GM19395 (cell line): ENCODE data around the gene ERG.

Experiments
- ATAC-seq: cut with Tn5 transposase; IDR thresholded peaks from one replicate; pipeline ENCODE4 v1.9.1; 2021; ENCODE audit warnings: mild to moderate bottlenecking, moderate library complexity; ENCODE audit not compliant: unreplicated experiment

ERG gene

DNA sequence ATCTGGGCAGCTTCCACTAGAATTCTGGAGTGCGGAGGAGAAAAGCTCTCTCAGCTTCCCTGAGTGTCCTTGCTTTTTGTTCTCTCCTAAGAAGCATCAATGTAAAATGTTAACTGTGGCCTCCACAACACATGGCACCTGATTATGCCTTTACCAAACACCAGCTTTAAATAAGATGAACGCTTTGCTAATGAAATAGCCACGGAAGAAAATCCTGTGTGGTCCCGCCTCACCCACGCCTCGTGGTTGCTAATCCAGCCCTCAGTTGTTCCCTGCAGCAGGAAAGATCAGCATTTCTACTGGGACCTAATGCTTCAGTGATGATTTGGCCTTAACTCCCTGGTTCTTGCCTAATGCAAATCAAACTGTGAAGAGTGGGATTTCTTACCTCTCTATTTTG, 1.8 kb upstream of the ERG start:
- no peak for ATAC-seq

DNA sequence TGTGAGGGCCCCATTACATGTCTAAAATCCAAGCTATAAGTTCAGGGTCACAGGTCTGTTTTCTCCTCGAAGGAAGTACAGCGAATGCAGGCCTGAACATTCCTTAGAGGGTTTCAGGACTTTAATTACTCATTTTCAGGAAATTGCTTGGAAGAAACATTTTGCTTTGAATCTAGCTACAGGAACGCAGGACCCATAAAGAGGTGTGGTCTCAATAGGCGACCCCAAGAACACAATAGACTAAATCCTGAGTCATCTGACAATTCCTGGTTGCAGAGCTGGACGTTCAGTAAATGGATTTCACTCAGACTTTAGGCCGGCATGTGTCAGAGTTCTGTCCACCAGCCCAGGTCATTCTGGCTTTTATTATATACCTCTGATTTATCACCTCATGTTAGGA, 1.0 kb upstream of the ERG start:
- ATAC-seq: no peak

DNA sequence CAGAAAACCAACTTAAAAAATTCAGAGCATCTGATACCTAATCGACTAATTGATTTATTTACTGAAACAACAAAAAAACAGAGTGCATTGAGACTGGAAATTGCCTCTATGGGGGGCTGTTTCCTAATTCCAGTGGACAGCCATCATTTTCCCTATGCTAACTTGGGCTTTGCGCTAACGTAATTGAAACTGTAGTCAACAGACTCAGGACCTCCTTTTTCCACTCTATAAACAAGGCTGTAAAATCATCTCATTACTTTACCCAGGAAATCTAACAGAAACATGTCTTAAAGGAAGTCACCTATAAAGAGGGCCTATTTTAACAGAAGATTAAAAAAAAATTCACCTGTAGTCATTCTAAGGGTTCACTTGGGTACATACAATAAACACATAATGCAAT, 2.1 kb downstream of the ERG start:
- no peak for ATAC-seq

- ATAC-seq: no peak
These were observed 2.6 kb downstream of the ERG start for GRCh38 chr21:38495696-38496095.

GRCh38 chr21:38495242-38495641, 3.0 kb downstream of the ERG start:
- no peak for ATAC-seq

GRCh38 chr21:38494703-38495102, 3.6 kb downstream of the ERG start:
- ATAC-seq: no peak

GRCh38 chr21:38494251-38494642, 4.0 kb downstream of the ERG start:
- no peak for ATAC-seq

GRCh38 chr21:38493549-38494250, 4.6 kb downstream of the ERG start:
- no peak for ATAC-seq

- no peak for ATAC-seq
These were observed 6.3 kb downstream of the ERG start for GRCh38 chr21:38492007-38492406.

DNA sequence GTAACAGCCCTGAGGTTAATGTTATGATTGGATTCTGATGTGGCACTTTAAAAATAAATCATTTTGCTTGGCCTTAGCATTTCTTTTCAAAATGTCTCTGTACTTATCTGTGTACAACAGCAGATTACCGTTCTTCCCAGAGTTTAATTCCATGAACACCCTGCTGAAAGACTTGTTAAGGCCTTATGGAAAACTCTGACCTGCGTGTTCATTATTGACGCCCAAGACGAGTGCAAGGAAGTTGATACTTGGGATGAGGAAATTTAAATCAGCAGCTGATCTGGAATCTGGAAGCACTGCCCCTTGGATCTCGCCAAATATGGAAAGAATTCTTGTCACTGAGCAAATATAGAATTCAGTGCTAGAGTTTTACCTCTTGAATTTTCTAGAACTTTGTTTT, 6.7 kb downstream of the ERG start:
- no peak for ATAC-seq

GRCh38 chr21:38490411-38491020, 7.8 kb downstream of the ERG start:
- ATAC-seq: no peak

DNA sequence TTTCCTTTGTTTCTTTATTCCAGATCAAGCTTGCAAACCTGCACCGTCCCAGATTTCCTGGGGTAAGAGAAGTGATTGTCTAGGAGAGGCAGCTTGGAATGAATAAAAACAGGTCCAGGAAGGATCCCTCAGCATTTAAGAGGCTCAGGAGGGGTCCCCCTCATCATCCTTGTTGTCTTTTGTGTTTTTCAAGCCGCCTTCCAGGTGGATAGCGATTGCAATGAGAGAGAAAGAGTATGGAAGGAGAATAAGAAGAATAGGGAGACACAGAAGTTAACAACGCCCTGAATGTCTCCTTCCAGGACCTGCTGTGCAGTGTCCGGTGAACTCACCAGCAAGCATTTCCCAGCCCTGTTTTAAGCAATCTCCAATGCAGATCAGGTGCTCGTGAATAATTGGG, 8.5 kb downstream of the ERG start:
- no peak for ATAC-seq

- no peak for ATAC-seq
These were observed 9.0 kb downstream of the ERG start for GRCh38 chr21:38489271-38489652.

DNA sequence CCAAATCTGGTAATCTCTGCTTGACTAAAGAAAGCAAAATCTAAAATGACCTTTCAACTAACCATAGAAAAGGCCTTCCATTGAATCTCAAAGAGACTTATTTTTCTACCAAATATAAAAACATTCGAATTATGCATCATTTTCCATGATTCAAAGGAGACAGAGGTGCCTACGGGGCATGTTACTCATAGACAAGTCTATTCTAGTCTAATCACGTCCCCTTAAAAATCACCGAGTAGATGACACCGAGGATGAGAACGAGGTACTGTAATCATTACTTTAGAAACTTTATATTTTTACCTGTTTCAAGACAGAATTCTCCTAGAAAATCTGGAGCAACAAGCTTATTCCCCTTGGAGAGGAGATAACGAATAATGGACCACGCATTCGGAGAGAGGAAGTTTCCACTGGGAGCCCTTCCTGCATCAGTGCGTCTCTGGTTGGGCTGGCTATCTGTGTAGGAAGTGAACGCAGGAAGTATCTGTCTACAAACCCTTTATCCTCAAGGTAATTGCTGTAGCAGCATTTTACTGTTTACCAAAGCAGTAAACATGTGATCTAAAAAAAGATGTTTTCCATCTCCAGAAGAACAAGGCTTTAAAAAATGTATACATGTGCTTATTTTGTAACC, 9.5 kb downstream of the ERG start:
- no peak for ATAC-seq

GRCh38 chr21:38487901-38488639, 10.2 kb downstream of the ERG start:
- ATAC-seq: no peak

DNA sequence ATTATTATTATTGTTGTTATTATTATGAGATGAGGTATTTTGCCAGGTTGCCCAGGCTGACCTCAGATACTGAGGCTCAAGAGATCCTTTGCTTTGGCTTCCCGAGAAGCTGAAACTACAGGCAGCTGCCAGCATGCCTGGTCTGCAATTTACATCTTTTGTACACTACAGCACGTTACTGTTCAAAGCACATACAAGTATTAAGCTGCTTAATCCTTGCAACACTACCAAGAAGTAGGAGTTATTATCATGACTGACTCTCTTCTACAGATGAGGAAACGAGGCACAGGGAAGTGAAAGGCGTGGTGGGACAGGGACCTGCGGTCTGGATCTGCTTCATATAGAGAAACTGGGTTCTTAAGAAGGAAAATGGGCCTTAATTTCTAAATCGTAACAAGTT, 11.6 kb downstream of the ERG start:
- no peak for ATAC-seq

GRCh38 chr21:38486221-38486620, 12.1 kb downstream of the ERG start:
- ATAC-seq: no peak

GRCh38 chr21:38479641-38480525, 18.4 kb downstream of the ERG start:
- no peak for ATAC-seq

- ATAC-seq: no peak
These were observed 19.5 kb downstream of the ERG start for GRCh38 chr21:38478782-38479181.

- no peak for ATAC-seq
These were observed 21.1 kb downstream of the ERG start for GRCh38 chr21:38477226-38477625.

- ATAC-seq: no peak
These were observed 21.9 kb downstream of the ERG start for GRCh38 chr21:38476385-38476784.
